ENCODE measurements around the gene SH2D1A. TPM values are rescaled to one million over a fixed set of nuclear protein-coding genes. Genes with fewer than 3 reads are reported as not detected.
A peak's percentile ranks its signal among the peaks of the same experiment; 100 is the strongest.
"Not testable (repeated sequence)": the region's sequence is repeated elsewhere in the genome, so short reads cannot be mapped to it uniquely, and the experiment has no call there.

SH2D1A gene
- polyA plus RNA-seq: 0.02 to 0.05 TPM (median 0.04 TPM) in 3 replicates
- polyA plus RNA-seq (2011; ENCODE audit: low read depth): 0.10 TPM
- 0.04 TPM in 1 of 2 replicates, not detected in the other for polyA plus RNA-seq (2011; cell fraction: cytosol; rRNA removed)
- polyA plus RNA-seq (2011; cell fraction: nucleus; rRNA removed): 0.04 TPM in 1 of 2 replicates, not detected in the other
- 0.08 TPM in 1 of 2 replicates, not detected in the other for polyA plus RNA-seq (2012; ENCODE audit: low replicate concordance)
- not detected in 3 replicates for polyA minus RNA-seq
- not detected for polyA minus RNA-seq (2011; cell fraction: cytosol; rRNA and poly(A)+ RNA removed)
- polyA minus RNA-seq (2011; cell fraction: nucleus; rRNA and poly(A)+ RNA removed): not detected in 2 replicates

GRCh38 chrX:124346117-124346876, at the start of gene SH2D1A:
Gene SH2D1A, plus strand, starts transcription at chrX:124346563. Its CDS starts 80 bp downstream, at chrX:124346643.
- no peak for TF ChIP-seq CTCF (optimal IDR thresholded peaks at IDR 0.05 in 1 of 3, IDR thresholded peaks at IDR 0.05 in 1 of 3, conservative IDR thresholded peaks at IDR 0.05 in 1 of 3; ENCODE audit: extremely low read depth in 1 of 3, insufficient read depth in 2 of 3, low read length in 3 of 3)
- TF ChIP-seq EZH2 (IDR thresholded peaks at IDR 0.05; ENCODE audit: low read length): no peak
- Histone ChIP-seq H3K4me1 (ENCODE audit: control insufficient read depth, extremely low read depth, insufficient read depth, low read length) (no peaks in the 10 kb centered on the region), H4K20me1 (ENCODE audit: control insufficient read depth, extremely low read depth, insufficient read depth, low read length) (no peaks in the 10 kb centered on the region), H3K9me3 (ENCODE audit: control insufficient read depth, low read depth, low read length) (no peaks in the 10 kb centered on the region), H3K9me1 (ENCODE audit: control insufficient read depth, extremely low read depth, insufficient read depth, low read length) (no peaks in the 10 kb centered on the region), H3K36me3 (ENCODE audit: control insufficient read depth in 2 of 2, extremely low read depth in 1 of 2, insufficient read depth in 2 of 2, low read length in 2 of 2) (no peaks in the 10 kb centered on the region), H3K27me3 (ENCODE audit: control insufficient read depth, extremely low read depth, insufficient read depth, low read length) (no peaks in the 10 kb centered on the region), H3K4me3 (ENCODE audit: control insufficient read depth in 2 of 3, extremely low read depth in 1 of 3, insufficient read depth in 2 of 3, low read depth in 1 of 3, low read length in 3 of 3) (no peak within 1 kb of the TSS), H3K27ac (ENCODE audit: control insufficient read depth, insufficient read depth, low read length) (no peak within 1 kb of the TSS), H3K9ac (ENCODE audit: control insufficient read depth, extremely low read depth, insufficient read depth, low read length) (no peak within 1 kb of the TSS), H3K4me2 (ENCODE audit: control insufficient read depth, extremely low read depth, insufficient read depth, low read depth, low read length) (peak within 1 kb of the TSS; percentile 13), H2AFZ (ENCODE audit: control insufficient read depth, low read length) (peak within 1 kb of the TSS; percentile 27), H3K79me2 (ENCODE audit: control insufficient read depth, insufficient read depth, low read length) (no peaks in the 10 kb centered on the region)
- FAIRE-seq (no peak), DNase-seq (ENCODE audit: low read depth, low spot score) (no peak)
- dilution Hi-C loops (cut with MboI; ENCODE audit: extremely low pct_ligation_motif_present, low sequenced_read_pairs): no loop called here

GRCh38 chrX:124299323-124299722, 47.0 kb upstream of the SH2D1A start:
- H4K20me1 ChIP-seq (ENCODE audit: control insufficient read depth, extremely low read depth, insufficient read depth, low read length); H3K4me2 ChIP-seq (ENCODE audit: control insufficient read depth, extremely low read depth, insufficient read depth, low read depth, low read length); H3K4me1 ChIP-seq (ENCODE audit: control insufficient read depth, extremely low read depth, insufficient read depth, low read length); H2AFZ ChIP-seq (ENCODE audit: control insufficient read depth, low read length); H3K27ac ChIP-seq (ENCODE audit: control insufficient read depth, insufficient read depth, low read length); H3K79me2 ChIP-seq (ENCODE audit: control insufficient read depth, insufficient read depth, low read length); H3K9me1 ChIP-seq (ENCODE audit: control insufficient read depth, extremely low read depth, insufficient read depth, low read length); H3K27me3 ChIP-seq (ENCODE audit: control insufficient read depth, extremely low read depth, insufficient read depth, low read length); FAIRE-seq; dilution Hi-C loops (cut with MboI; ENCODE audit: extremely low pct_ligation_motif_present, low sequenced_read_pairs); H3K36me3 ChIP-seq (ENCODE audit: control insufficient read depth in 2 of 2, extremely low read depth in 1 of 2, insufficient read depth in 2 of 2, low read length in 2 of 2); DNase-seq (ENCODE audit: low read depth, low spot score); H3K4me3 ChIP-seq (ENCODE audit: control insufficient read depth in 2 of 3, extremely low read depth in 1 of 3, insufficient read depth in 2 of 3, low read depth in 1 of 3, low read length in 3 of 3); H3K9ac ChIP-seq (ENCODE audit: control insufficient read depth, extremely low read depth, insufficient read depth, low read length); H3K9me3 ChIP-seq (ENCODE audit: control insufficient read depth, low read depth, low read length): not testable (repeated sequence)
